GM12878 (cell line): ENCODE measurements around the gene PDLIM4. TPM values are rescaled to one million over a fixed set of nuclear protein-coding genes. Genes with fewer than 3 reads are reported as not detected.

Experiments used
- ATAC-seq: fragments of 200-7000 bp; cut with Tn5 transposase; 3 replicates; pipeline ENCODE4 v1.9.1; 2020; ENCODE audit warnings: mild to moderate bottlenecking, moderate library complexity
- BruUV-seq: library from RNA; stranded (reverse); fragments of 400-500 nt; replicated peaks from 2 replicates; lab custom pipeline; 2021; lab: Mats Ljungman, UMichigan
- CTCF ChIA-PET: fragments of 300-600 bp; sonication (Branson Sonifier 250); formaldehyde crosslinking; extraction: SDS; loops from one replicate; lab custom pipeline; 2021; ENCODE audit warnings: inconsistent platforms; lab: Yijun Ruan, JAX
- POLR2A ChIA-PET: fragments of 350-600 bp; formaldehyde crosslinking; extraction: SDS; loops from one replicate; lab custom pipeline; 2021; ENCODE audit warnings: inconsistent platforms; lab: Charles Lee
- RAD21 ChIA-PET: fragments of 300-600 bp; sonication (Branson Sonifier 250); formaldehyde crosslinking; loops from one replicate; lab custom pipeline; 2023; ENCODE audit warnings: antibody characterized with exemption; ENCODE audit not compliant: unreplicated experiment; lab: Charles Lee
- SMC1A ChIA-PET: fragments of 300-600 bp; sonication (Branson Sonifier 250); formaldehyde crosslinking; loops from one replicate; lab custom pipeline; 2023; ENCODE audit not compliant: unreplicated experiment, uncharacterized antibody; lab: Charles Lee
- DNase-seq: peaks from one replicate; pipeline ENCODE4 v3.0.0-alpha.2; 2011; ENCODE audit warnings: low read depth, low spot score
- FAIRE-seq: peaks from 3 replicates; lab custom pipeline; 2011; peaks lifted over from hg19 to GRCh38; lab: Jason Lieb, UNC
- H2AFZ ChIP-seq: 2 replicates; pipeline ENCODE4 v1.6.0; 2011; ENCODE audit warnings: low read depth, low read length, control low read depth; ENCODE audit not compliant: control insufficient read depth
- H3K27ac ChIP-seq: 2 replicates; pipeline ENCODE4 v1.5.1; 2011; ENCODE audit warnings: control low read depth; ENCODE audit not compliant: control insufficient read depth, insufficient read depth
- H3K27me3 ChIP-seq, 2 experiments: replicated peaks in 1 of 2; 2 replicates each; pipeline versions ENCODE4 v1.6.0 to v1.6.1; 2011; ENCODE audit warnings: low read length in 1 of 2; ENCODE audit not compliant: control insufficient read depth in 2 of 2, insufficient read depth in 2 of 2
- H3K36me3 ChIP-seq, 2 experiments: 2 replicates each; pipeline ENCODE4 v1.5.1; 2011; ENCODE audit warnings: low read length in 1 of 2; ENCODE audit not compliant: control insufficient read depth in 2 of 2, insufficient read depth in 2 of 2
- H3K4me1 ChIP-seq: 2 replicates; pipeline ENCODE4 v1.6.1; 2011; ENCODE audit warnings: mild to moderate bottlenecking, low read length, moderate library complexity, mixed read lengths; ENCODE audit not compliant: control insufficient read depth, insufficient read depth
- H3K4me2 ChIP-seq: 2 replicates; pipeline ENCODE4 v1.6.0; 2011; ENCODE audit warnings: control low read depth; ENCODE audit not compliant: control insufficient read depth, insufficient read depth
- H3K4me3 ChIP-seq: fragments of 200-600 bp; sonication (generic); 2 replicates; pipeline ENCODE4 v1.5.1; 2016
- H3K79me2 ChIP-seq: 2 replicates; pipeline ENCODE4 v1.6.0; 2011; ENCODE audit warnings: low read length; ENCODE audit not compliant: control insufficient read depth, insufficient read depth
- H3K9ac ChIP-seq: 2 replicates; pipeline ENCODE4 v1.8.0; 2011; ENCODE audit warnings: low read length, control low read depth, mixed read lengths; ENCODE audit not compliant: control insufficient read depth, insufficient read depth
- H3K9me3 ChIP-seq: replicated peaks from 3 replicates; pipeline ENCODE4 v1.5.1; 2011; ENCODE audit warnings: mild to moderate bottlenecking, low read length; ENCODE audit not compliant: control insufficient read depth, insufficient read depth
- H4K20me1 ChIP-seq: 2 replicates; pipeline ENCODE4 v1.6.0; 2011; ENCODE audit not compliant: control insufficient read depth, insufficient read depth
- BCLAF1 ChIP-seq: fragments of 450-650 bp; IDR thresholded peaks from 2 replicates; pipeline ENCODE4 v1.6.1; 2017; ENCODE audit warnings: antibody characterized with exemption, mild to moderate bottlenecking, moderate library complexity
- E2F8 ChIP-seq: fragments of 450-650 bp; IDR thresholded peaks from 2 replicates; pipeline ENCODE4 v1.6.1; 2018; ENCODE audit warnings: mild to moderate bottlenecking, low read depth, moderate library complexity; ENCODE audit not compliant: partially characterized antibody
- IRF5 ChIP-seq: fragments of 450-650 bp; IDR thresholded peaks from 2 replicates; pipeline ENCODE4 v1.6.1; 2017; ENCODE audit warnings: borderline replicate concordance
- RAD21 ChIP-seq: IDR thresholded peaks from 2 replicates; pipeline ENCODE4 v1.6.1; 2011; ENCODE audit warnings: mild to moderate bottlenecking, low read depth, low read length, moderate library complexity; ENCODE audit not compliant: insufficient read depth
- RELA ChIP-seq: fragments of 450-650 bp; IDR thresholded peaks from 2 replicates; pipeline ENCODE4 v1.8.0; 2014; ENCODE audit warnings: borderline replicate concordance; ENCODE audit not compliant: partially characterized antibody
- SUZ12 ChIP-seq: fragments of 200-600 bp; sonication (generic); IDR thresholded peaks from one replicate; pipeline ENCODE4 v1.6.1; 2018; ENCODE audit warnings: antibody characterized with exemption, mild to moderate bottlenecking; ENCODE audit not compliant: unreplicated experiment
- USF2 ChIP-seq: IDR thresholded peaks from 2 replicates; pipeline ENCODE4 v1.6.1; 2011; ENCODE audit warnings: low read depth, low read length, improper control_type of control experiment, borderline replicate concordance
- ZBTB40 ChIP-seq: fragments of 450-650 bp; IDR thresholded peaks from 2 replicates; pipeline ENCODE4 v1.6.1; 2016; ENCODE audit warnings: mild to moderate bottlenecking, moderate library complexity, borderline replicate concordance
- WGBS: methylation state at CpG from one replicate; pipeline ENCODE4 v1.1.6; 2016; ENCODE audit warnings: low lambda C conversion rate; ENCODE audit not compliant: insufficient replicate concordance, insufficient coverage; ENCODE audit errors: missing lambda C conversion rate; 5-methylcytosine and 5-hydroxymethylcytosine counted together
- in situ Hi-C: fragments of 300-500 bp; cut with MboI; formaldehyde crosslinking; loops from 9 replicates; pipeline ENCODE4 v1.14.3; 2018; ENCODE audit warnings: mixed read lengths
- intact Hi-C: fragments of 100-400 bp; cut with micrococcal nuclease; formaldehyde crosslinking; loops from one replicate; pipeline ENCODE4 v1.14.2; 2022; ENCODE audit not compliant: unreplicated experiment
- polyA plus RNA-seq, 11 experiments: library from polyadenylated mRNA; depleted of rRNA in 4 of 11; unstranded in 6 of 11; stranded (reverse) in 5 of 11; fragments of >200 nt; fragmentation: Nextera tagmentation in 4 of 11; fragmentation: Illumina TruSeq in 1 of 11; extraction: Ambion mirVana in 4 of 11; extraction: Trizol in 1 of 11; gene quantifications; 1 replicate in 1 of 11; 2 replicates in 10 of 11; pipeline versions ENCODE4 v1.2.1 to v1.2.3, GENCODE V29; 2011 to 2016; ENCODE audit warnings: inconsistent platforms in 2 of 11, missing spikeins in 2 of 11, low read depth in 1 of 11
- total RNA-seq, 4 experiments: library from RNA; depleted of rRNA in 3 of 4; stranded (reverse); fragments of >200 nt in 3 of 4; fragmentation: Illumina TruSeq in 1 of 4; extraction: Trizol in 1 of 4; gene quantifications; 2 replicates each; pipeline versions ENCODE4 v1.2.1 to v1.2.3, GENCODE V29; 2013 to 2021

The PDLIM4 gene
- total and polyA plus RNA-seq, 10 of the 15 experiments (the other 5 are each of a cell fraction or from before 2014, with no cell fraction given): 0.13 to 1.7 (median 0.39) TPM; not detected in 3

GRCh38 chr5:132238169-132238744 lies 19.2 kb upstream of the PDLIM4 start:
- no peaks in the 10 kb centered on the region for H4K20me1 ChIP-seq
- DNase-seq (peak; percentile 32), FAIRE-seq (peak; percentile 85), ATAC-seq (peak; percentile 98)
- POLR2A ChIA-PET: interaction anchor here (1.0 to 2.0 kb wide), 8 partner anchors 10 to 131 kb away, joined by 3 to 9 read pairs (median 4); partner anchors contain the start of genes P4HA2 and SLC22A5
- 0% methylated on average over 1 of the region's 1 CpG for WGBS
- no peak overlapping the region for H3K9ac ChIP-seq
- H3K27me3 ChIP-seq: no peaks in the 10 kb centered on the region
- SMC1A ChIA-PET: interaction anchor here (0.7 to 5.3 kb wide), 52 partner anchors 8 to 580 kb away, joined by 3 to 38 read pairs (median 5); partner anchors contain the start of genes P4HA2, PDLIM4, SLC22A4 and SLC22A5
- no TSS peak for BruUV-seq
- no peaks in the 10 kb centered on the region; the same call in 1 of the 3 replicates for H3K9me3 ChIP-seq
- H3K4me3 ChIP-seq: no peak overlapping the region
- intact Hi-C loops: loop anchor here (1.0 to 5.0 kb wide), 4 partner anchors 31 to 263 kb away; no protein-coding TSS in a partner anchor
- RAD21 ChIA-PET: interaction anchor here (0.6 to 3.8 kb wide), 45 partner anchors 8 to 266 kb away, joined by 3 to 42 read pairs (median 5); partner anchors contain the start of genes IRF1, P4HA2, PDLIM4 and SLC22A4
- CTCF ChIA-PET: interaction anchor here (0.6 to 5.9 kb wide), 69 partner anchors 9 to 813 kb away, joined by 3 to 117 read pairs (median 6); partner anchors contain the start of genes CSF2, HSPA4, P4HA2 and PDLIM4
- no peaks in the 10 kb centered on the region for H3K36me3 ChIP-seq
- in situ Hi-C loops: loop anchor here (10.0 kb wide), 1 partner anchor 267 kb away; no protein-coding TSS in a partner anchor
- H3K27ac ChIP-seq: no peak overlapping the region
- H3K4me1 ChIP-seq: no peaks in the 10 kb centered on the region
- no peak overlapping the region for H2AFZ ChIP-seq
- H3K4me2 ChIP-seq: no peak overlapping the region
- no peaks in the 10 kb centered on the region for H3K79me2 ChIP-seq
- no peak for TF ChIP-seq RELA
- TF ChIP-seq E2F8: no peak
- no peak for TF ChIP-seq BCLAF1
- TF ChIP-seq RAD21: peak; percentile 83
- TF ChIP-seq ZBTB40: no peak
- no peak for TF ChIP-seq IRF5
- no peak for TF ChIP-seq USF2
- no peak for TF ChIP-seq SUZ12
